Measurements from ENCODE around the gene PLA2G2C. TPM values are rescaled to one million over a fixed set of nuclear protein-coding genes. Genes with fewer than 3 reads are reported as not detected.

Gene PLA2G2C
- total and polyA plus RNA-seq, 2 of the 8 experiments (the other 6 are each of a cell fraction or from before 2014, with no cell fraction given) = not detected

DNA sequence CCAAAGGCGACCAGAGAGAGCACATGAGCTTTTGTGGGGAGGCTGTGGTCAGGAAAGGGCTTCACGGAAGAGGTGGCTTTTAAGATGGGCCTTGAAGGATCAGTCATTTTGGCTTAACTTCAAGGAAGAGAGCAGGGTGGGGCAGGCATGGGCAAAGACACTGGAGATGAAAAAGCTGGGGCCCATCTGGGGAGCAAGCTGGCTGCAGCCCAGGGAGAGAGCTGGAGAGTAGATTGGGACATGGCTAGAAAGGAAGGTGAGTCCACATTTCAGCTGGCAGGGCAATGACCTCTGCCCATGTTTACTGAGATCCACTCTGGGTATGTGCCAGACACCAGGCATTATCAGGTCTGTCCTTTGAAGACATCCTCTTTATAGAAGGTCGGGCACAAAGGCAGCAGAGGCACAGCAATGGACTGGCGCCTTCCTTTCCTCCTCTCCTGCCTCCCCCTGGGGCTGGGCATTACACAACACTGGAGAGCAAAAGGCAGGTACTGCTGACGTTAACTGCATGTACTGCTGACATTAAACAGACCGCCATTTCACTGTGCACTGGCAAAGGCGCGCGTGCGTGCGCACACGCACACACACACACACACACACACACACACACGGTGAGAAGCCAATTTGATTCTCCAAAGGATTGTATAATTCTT lies 2.6 kb downstream of the PLA2G2C start:
- no peak overlapping the region for H3K4ac ChIP-seq (replicated peaks; ENCODE audit: insufficient read length, low read depth, low read length)
- H2BK12ac ChIP-seq (ENCODE audit: low read depth, low read length) = no peak overlapping the region
- no peak overlapping the region for H2BK5ac ChIP-seq (ENCODE audit: low read depth, low read length)
- no peaks in the 10 kb centered on the region for H4K20me1 ChIP-seq (replicated peaks in 1 of 2; ENCODE audit: control insufficient read depth in 1 of 2, insufficient read depth in 2 of 2, low read length in 2 of 2)
- no peak overlapping the region for H2BK120ac ChIP-seq (replicated peaks; ENCODE audit: low read depth, low read length)
- H3K18ac ChIP-seq (ENCODE audit: extremely low read depth, low read length) = no peak overlapping the region
- no peak overlapping the region for H3K56ac ChIP-seq (replicated peaks; ENCODE audit: insufficient read length, low read depth, low read length)
- no peak for DNase-seq (ENCODE audit: low read depth in 1 of 2, low spot score in 2 of 2)
- no peak overlapping the region for H2BK20ac ChIP-seq (ENCODE audit: low read length)
- no peak overlapping the region for H4K91ac ChIP-seq (replicated peaks; ENCODE audit: insufficient read length, low read length)
- no peak overlapping the region for H3K4me3 ChIP-seq (ENCODE audit: extremely low read depth in 1 of 4, insufficient read depth in 2 of 4, low read depth in 3 of 4, low read length in 4 of 4)
- WGBS, 2 experiments (ENCODE audit: extremely low coverage in 1 of 2, insufficient coverage in 1 of 2, insufficient read length in 1 of 2, insufficient replicate concordance in 2 of 2, low coverage in 1 of 2, low lambda C conversion rate in 2 of 2, missing lambda C conversion rate in 1 of 2) = 90% methylated on average over 12 of the region's 13 CpGs; no CpG with 5 or more reads in 1 of the 2 experiments
- peaks cover 4% of the 10 kb centered on the region; the same call in 1 of the 2 replicates for H3K23me2 ChIP-seq (ENCODE audit: low read depth, low read length)
- H2AFZ ChIP-seq (ENCODE audit: low read length) = no peak overlapping the region
- no peak overlapping the region for H3K14ac ChIP-seq (ENCODE audit: insufficient read length)
- no peak overlapping the region for H3K4me2 ChIP-seq (ENCODE audit: insufficient read depth in 1 of 2, low read depth in 2 of 2, low read length in 2 of 2)
- H3K36me3 ChIP-seq (ENCODE audit: control insufficient read depth in 2 of 4, insufficient read depth in 4 of 4, low read length in 3 of 4) = no peaks in the 10 kb centered on the region
- peaks cover 0 to 14% (median 12%) of the 10 kb centered on the region in 4 experiments; a peak in 5 of 7 replicates for H3K27me3 ChIP-seq (replicated peaks in 1 of 4; ENCODE audit: control insufficient read depth in 3 of 4, extremely low read depth in 1 of 4, insufficient read depth in 3 of 4, low read length in 3 of 4)
- FAIRE-seq = no peak
- no peak overlapping the region for H4K5ac ChIP-seq (ENCODE audit: insufficient read length, low read depth, low read length)
- H2AK5ac ChIP-seq (ENCODE audit: low read depth, low read length) = no peak overlapping the region
- TF ChIP-seq EZH2 (IDR thresholded peaks at IDR 0.05; ENCODE audit: low read depth, low read length, severe bottlenecking) = no peak
- no peak for TF ChIP-seq NANOG (IDR thresholded peaks at IDR 0.05; ENCODE audit: insufficient read depth, low read depth, low read length, poor library complexity, severe bottlenecking)
- no peak for TF ChIP-seq ASH2L (IDR thresholded peaks at IDR 0.05; ENCODE audit: low read length)
- no peak for TF ChIP-seq ZNF274 (IDR thresholded peaks at IDR 0.05; ENCODE audit: borderline replicate concordance, extremely low read depth, low read length)
- TF ChIP-seq CHD2 (IDR thresholded peaks at IDR 0.05; ENCODE audit: low read length) = no peak
- no peak for TF ChIP-seq CEBPB (IDR thresholded peaks at IDR 0.05; ENCODE audit: low read depth, low read length)
- TF ChIP-seq CBX8 (IDR thresholded peaks at IDR 0.05; ENCODE audit: borderline replicate concordance, low read depth, low read length) = no peak
- TF ChIP-seq GABPA (IDR thresholded peaks at IDR 0.05; ENCODE audit: borderline replicate concordance, insufficient read depth, low read length) = no peak
- no peak for TF ChIP-seq TBP (IDR thresholded peaks at IDR 0.05; ENCODE audit: low read depth, low read length)
- no peak for TF ChIP-seq POU5F1 (IDR thresholded peaks at IDR 0.05; ENCODE audit: low read depth, low read length)
- TF ChIP-seq CBX5 (IDR thresholded peaks at IDR 0.05; ENCODE audit: low read depth, low read length) = no peak
- no peak for TF ChIP-seq TAF1 (IDR thresholded peaks at IDR 0.05; ENCODE audit: low read depth, low read length)
- no peak overlapping the region for H3K23ac ChIP-seq (ENCODE audit: insufficient read length)
- peaks cover 6 to 10% (median 8%) of the 10 kb centered on the region in 4 experiments; a peak in 4 of 7 replicates for H3K4me1 ChIP-seq (replicated peaks in 1 of 4; ENCODE audit: control insufficient read depth in 3 of 4, insufficient read depth in 4 of 4, low read length in 3 of 4)
- peaks cover 0 to 4% of the 10 kb centered on the region in 2 experiments; a peak in 1 of 4 replicates for H3K9me3 ChIP-seq (ENCODE audit: insufficient read depth in 2 of 2, low read depth in 1 of 2, low read length in 1 of 2)
- H3K79me2 ChIP-seq (ENCODE audit: control insufficient read depth in 1 of 2, insufficient read depth in 2 of 2, low read length in 2 of 2) = no peaks in the 10 kb centered on the region; a peak in 1 of 4 replicates
- CTCF ChIA-PET (ENCODE audit: partially characterized antibody) = interaction anchor here (0.7 to 8.3 kb wide), 5 partner anchors 10 to 303 kb away, joined by 3 to 90 read pairs (median 4); no protein-coding TSS in a partner anchor
- H3K79me1 ChIP-seq (ENCODE audit: low read depth, low read length) = 0 out of 2 replicates have a peak, but pooled peaks cover 3% of the 10 kb centered on the region
- no peak overlapping the region for H2BK15ac ChIP-seq (ENCODE audit: low read length)
- POLR2A ChIA-PET (ENCODE audit: partially characterized antibody) = interaction anchor here (1.2 kb wide), 1 partner anchor 11 kb away, joined by 3 read pairs; no protein-coding TSS in a partner anchor
- no peak overlapping the region for H3K27ac ChIP-seq (ENCODE audit: low read depth, low read length)
- no peak overlapping the region for H4K8ac ChIP-seq (ENCODE audit: extremely low read depth, insufficient read depth, low read length)
- H3K9ac ChIP-seq (replicated peaks in 1 of 4; ENCODE audit: extremely low read depth in 1 of 4, low read depth in 3 of 4, low read length in 3 of 4) = no peak overlapping the region

All from H1 (cell line).